Left ventricle myocardium inferior (tissue), 1 donor: ENCODE measurements around the gene LHX1. TPM values are rescaled to one million over a fixed set of nuclear protein-coding genes. Genes with fewer than 3 reads are reported as not detected.

Experiments
- DNase-seq: peaks from one replicate; pipeline ENCODE4 v3.0.0-alpha.2; 2020
- H3K27ac ChIP-seq: fragments of 200-600 bp; replicated peaks from 2 replicates; pipeline ENCODE4 v1.8.0; 2021
- H3K27me3 ChIP-seq: fragments of 200-600 bp; 2 replicates; pipeline ENCODE4 v1.8.0; 2021; ENCODE audit warnings: low read depth
- H3K36me3 ChIP-seq: fragments of 200-600 bp; 2 replicates; pipeline ENCODE4 v1.8.0; 2021
- H3K4me1 ChIP-seq: fragments of 200-600 bp; 2 replicates; pipeline ENCODE4 v1.8.0; 2021
- H3K4me3 ChIP-seq: fragments of 200-600 bp; 2 replicates; pipeline ENCODE4 v1.8.0; 2021; ENCODE audit warnings: mild to moderate bottlenecking, moderate library complexity
- H3K9me3 ChIP-seq: fragments of 200-600 bp; replicated peaks from 2 replicates; pipeline ENCODE4 v1.8.0; 2021
- intact Hi-C: fragments of 100-400 bp; cut with micrococcal nuclease; formaldehyde crosslinking; loops from one replicate; pipeline ENCODE4 v1.11.0; 2022
- total RNA-seq: library from RNA; stranded (reverse); fragmentation: NEBNext Ultra II Directional; extraction: Animal tissue kit (Norgen Biotek cat#: 25700); gene quantifications from one replicate; pipeline ENCODE4 v1.2.1, GENCODE V29; 2021
- TF ChIP-seq, protein P1 (sequence below): fragments of 200-600 bp; IDR thresholded peaks from 2 replicates; pipeline ENCODE4 v1.8.0; 2021; ENCODE audit warnings: antibody characterized with exemption, mild to moderate bottlenecking, borderline replicate concordance
- donor health status: DM: no; HTN: yes; CAD: no; lungs with severe emphysema.

LHX1 gene
- total RNA-seq, 1 donor from 2014 or later: not detected

GRCh38 chr17:36950027-36950426, 12.8 kb downstream of the LHX1 start:
- Histone ChIP-seq H3K27me3 (peaks cover 28% of the 10 kb centered on the region), H3K4me1 (peaks cover 30% of the 10 kb centered on the region), H3K9me3 (no peaks in the 10 kb centered on the region), H3K4me3 (peak overlapping the region; percentile 89), H3K36me3 (peaks cover 44% of the 10 kb centered on the region), H3K27ac (no peak overlapping the region)
- no peak for DNase-seq
- TF ChIP-seq, protein P1, sequence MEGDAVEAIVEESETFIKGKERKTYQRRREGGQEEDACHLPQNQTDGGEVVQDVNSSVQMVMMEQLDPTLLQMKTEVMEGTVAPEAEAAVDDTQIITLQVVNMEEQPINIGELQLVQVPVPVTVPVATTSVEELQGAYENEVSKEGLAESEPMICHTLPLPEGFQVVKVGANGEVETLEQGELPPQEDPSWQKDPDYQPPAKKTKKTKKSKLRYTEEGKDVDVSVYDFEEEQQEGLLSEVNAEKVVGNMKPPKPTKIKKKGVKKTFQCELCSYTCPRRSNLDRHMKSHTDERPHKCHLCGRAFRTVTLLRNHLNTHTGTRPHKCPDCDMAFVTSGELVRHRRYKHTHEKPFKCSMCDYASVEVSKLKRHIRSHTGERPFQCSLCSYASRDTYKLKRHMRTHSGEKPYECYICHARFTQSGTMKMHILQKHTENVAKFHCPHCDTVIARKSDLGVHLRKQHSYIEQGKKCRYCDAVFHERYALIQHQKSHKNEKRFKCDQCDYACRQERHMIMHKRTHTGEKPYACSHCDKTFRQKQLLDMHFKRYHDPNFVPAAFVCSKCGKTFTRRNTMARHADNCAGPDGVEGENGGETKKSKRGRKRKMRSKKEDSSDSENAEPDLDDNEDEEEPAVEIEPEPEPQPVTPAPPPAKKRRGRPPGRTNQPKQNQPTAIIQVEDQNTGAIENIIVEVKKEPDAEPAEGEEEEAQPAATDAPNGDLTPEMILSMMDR: no peak
- intact Hi-C loops: loop anchor here (5.0 kb wide), 1 partner anchor 403 kb away; no protein-coding TSS in a partner anchor

- H3K27me3 ChIP-seq: peaks cover 16% of the 10 kb centered on the region
- peaks cover 30% of the 10 kb centered on the region for H3K4me1 ChIP-seq
- H3K4me3 ChIP-seq: no peak overlapping the region
- peaks cover 56% of the 10 kb centered on the region for H3K36me3 ChIP-seq
- TF ChIP-seq, protein P1: no peak
- DNase-seq: no peak
- no peak overlapping the region for H3K27ac ChIP-seq
- no peaks in the 10 kb centered on the region for H3K9me3 ChIP-seq
- intact Hi-C loops: loop anchor here (5.0 kb wide), 1 partner anchor 404 kb away; no protein-coding TSS in a partner anchor
Observed at GRCh38 chr17:36951084-36951789, 14.0 kb downstream of the LHX1 start.

- H3K27me3 ChIP-seq: no peaks in the 10 kb centered on the region
- no peaks in the 10 kb centered on the region for H3K4me1 ChIP-seq
- H3K9me3 ChIP-seq: no peaks in the 10 kb centered on the region
- no peak overlapping the region for H3K4me3 ChIP-seq
- DNase-seq: no peak
- H3K27ac ChIP-seq: no peak overlapping the region
- TF ChIP-seq, protein P1: no peak
- intact Hi-C loops: no loop called here
- H3K36me3 ChIP-seq: peaks cover 12% of the 10 kb centered on the region
Observed at GRCh38 chr17:36971508-36971907, 34.2 kb downstream of the LHX1 start.

- no peaks in the 10 kb centered on the region for H3K4me1 ChIP-seq
- intact Hi-C loops: no loop called here
- no peak overlapping the region for H3K27ac ChIP-seq
Observed at GRCh38 chr17:36972186-36972700, 35.0 kb downstream of the LHX1 start.

GRCh38 chr17:36972905-36973304, 35.6 kb downstream of the LHX1 start:
- Histone ChIP-seq H3K9me3 (no peaks in the 10 kb centered on the region), H3K27ac (no peak overlapping the region), H3K27me3 (no peaks in the 10 kb centered on the region), H3K4me1 (no peaks in the 10 kb centered on the region), H3K36me3 (peaks cover 12% of the 10 kb centered on the region), H3K4me3 (no peak overlapping the region)
- TF ChIP-seq, protein P1: no peak
- DNase-seq: no peak
- intact Hi-C loops: no loop called here

More at GRCh38 chr17:36972186-36972700, 35.0 kb downstream of the LHX1 start:
- Histone ChIP-seq H3K27me3 (no peaks in the 10 kb centered on the region), H3K4me3 (no peak overlapping the region), H3K9me3 (no peaks in the 10 kb centered on the region), H3K36me3 (peaks cover 12% of the 10 kb centered on the region)
- TF ChIP-seq, protein P1: no peak
- DNase-seq: no peak
